H54 (cell line): ENCODE data around the gene WASHC4.
"Not testable (repeated sequence)": the region's sequence is repeated elsewhere in the genome, so short reads cannot be mapped to it uniquely, and the experiment has no call there.

ENCODE experiments used
- DNase-seq: peaks from one replicate; pipeline ENCODE4 v3.0.0; 2011; ENCODE audit warnings: low spot score, mixed read lengths; ENCODE audit not compliant: insufficient read length
- FAIRE-seq: peaks from 3 replicates; lab custom pipeline; 2011; peaks lifted over from hg19 to GRCh38; lab: Jason Lieb, UNC
- POLR2A ChIP-seq: IDR thresholded peaks from 2 replicates; pipeline ENCODE4 v1.6.1; 2011; ENCODE audit warnings: low read depth, mild to moderate bottlenecking, low read length

Gene WASHC4

GRCh38 chr12:105158876-105159275 is 51.3 kb downstream of the WASHC4 start:
- FAIRE-seq (no peak), DNase-seq (no peak)
- no peak for TF ChIP-seq POLR2A

DNA sequence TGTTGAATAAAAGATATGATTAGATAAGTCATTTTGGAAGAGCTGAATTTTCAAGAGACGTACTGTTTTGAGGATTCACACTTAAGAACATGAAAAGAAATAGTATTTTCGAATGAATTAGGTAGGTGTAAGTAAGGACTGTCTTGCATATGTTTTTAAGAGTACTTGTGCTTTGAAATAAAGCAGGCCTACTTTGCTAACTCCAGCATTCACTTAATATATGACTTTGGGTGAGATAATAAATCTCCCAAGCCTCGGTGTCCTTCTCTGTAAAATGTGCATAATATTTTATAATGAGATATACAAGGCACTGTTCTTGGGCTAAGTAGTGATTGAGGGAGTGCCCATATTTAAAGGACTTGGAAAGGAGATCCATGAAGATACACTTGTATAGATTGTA is 54.6 kb downstream of the WASHC4 start:
- TF ChIP-seq POLR2A, result no peak
- no peak for FAIRE-seq
- DNase-seq, result no peak

GRCh38 chr12:105164068-105164467 is 56.5 kb downstream of the WASHC4 start:
- FAIRE-seq (no peak), DNase-seq (no peak)
- no peak for TF ChIP-seq POLR2A

DNA sequence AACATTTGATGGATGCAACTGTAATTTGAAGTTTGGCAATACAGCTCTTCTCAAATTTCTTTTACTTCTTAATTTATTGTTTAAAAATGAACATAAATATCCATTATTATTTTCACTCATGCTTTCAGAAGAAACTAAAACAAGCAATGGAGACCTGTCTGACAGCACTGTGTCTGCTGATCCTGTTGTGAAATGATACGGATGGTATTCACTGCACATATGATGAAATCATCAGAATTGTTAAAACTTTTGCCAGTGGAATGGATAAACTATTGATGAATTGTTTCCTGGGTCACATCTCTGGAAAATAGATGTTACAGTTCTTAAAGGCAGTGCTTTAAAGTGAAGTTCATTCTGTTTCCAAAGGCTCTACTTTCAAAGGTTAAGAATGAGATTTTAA is 59.2 kb downstream of the WASHC4 start:
- TF ChIP-seq POLR2A, result no peak
- DNase-seq (no peak), FAIRE-seq (peak; percentile 41)

GRCh38 chr12:105167346-105167745 is 59.8 kb downstream of the WASHC4 start:
- FAIRE-seq (peak; percentile 30), DNase-seq (no peak)
- no peak for TF ChIP-seq POLR2A

GRCh38 chr12:105168006-105168405 is 60.5 kb downstream of the WASHC4 start:
- DNase-seq, result no peak
- TF ChIP-seq POLR2A, result no peak
- FAIRE-seq, result no peak

GRCh38 chr12:105170139-105170538 is 62.6 kb downstream of the WASHC4 start:
- FAIRE-seq, result no peak
- no peak for DNase-seq
- no peak for TF ChIP-seq POLR2A

- DNase-seq (no peak), FAIRE-seq (peak; percentile 58)
- TF ChIP-seq POLR2A, result no peak
Measured at GRCh38 chr12:105171691-105172436, 64.3 kb downstream of the WASHC4 start.

GRCh38 chr12:105175397-105175990 is 68.0 kb downstream of the WASHC4 start:
- DNase-seq (no peak), FAIRE-seq (no peak)
- no peak for TF ChIP-seq POLR2A

- FAIRE-seq, result no peak
- DNase-seq, result no peak
- no peak for TF ChIP-seq POLR2A
Measured at GRCh38 chr12:105177208-105177607, 69.7 kb downstream of the WASHC4 start.

GRCh38 chr12:105179114-105179513 is 71.6 kb downstream of the WASHC4 start:
- not testable (repeated sequence) for FAIRE-seq

DNA sequence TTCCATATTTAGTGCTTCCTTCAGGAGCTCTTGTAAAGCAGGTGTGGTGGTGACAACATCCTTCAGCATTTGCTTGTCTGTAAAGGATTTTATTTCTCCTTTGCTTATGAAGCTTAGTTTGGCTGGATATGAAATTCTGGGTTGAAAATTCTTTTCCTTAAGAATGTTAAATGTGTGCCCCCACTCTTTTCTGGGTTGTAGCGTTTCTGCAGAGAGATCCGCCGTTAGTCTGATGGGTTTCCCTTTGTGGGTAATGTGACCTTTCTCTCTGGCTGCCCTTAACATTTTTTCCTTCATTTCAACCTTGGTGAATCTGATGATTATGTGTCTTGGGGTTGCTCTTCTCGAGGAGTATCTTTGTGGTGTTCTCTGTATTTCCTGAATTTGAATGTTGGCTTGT is 75.9 kb downstream of the WASHC4 start:
- FAIRE-seq, DNase-seq: not testable (repeated sequence)

More at GRCh38 chr12:105179114-105179513, 71.6 kb downstream of the WASHC4 start:
- not testable (repeated sequence) for DNase-seq

- FAIRE-seq, DNase-seq: not testable (repeated sequence)
Measured at GRCh38 chr12:105183976-105184375, 76.4 kb downstream of the WASHC4 start.

GRCh38 chr12:105189293-105189692 is 81.8 kb downstream of the WASHC4 start:
- FAIRE-seq, result no peak

DNA sequence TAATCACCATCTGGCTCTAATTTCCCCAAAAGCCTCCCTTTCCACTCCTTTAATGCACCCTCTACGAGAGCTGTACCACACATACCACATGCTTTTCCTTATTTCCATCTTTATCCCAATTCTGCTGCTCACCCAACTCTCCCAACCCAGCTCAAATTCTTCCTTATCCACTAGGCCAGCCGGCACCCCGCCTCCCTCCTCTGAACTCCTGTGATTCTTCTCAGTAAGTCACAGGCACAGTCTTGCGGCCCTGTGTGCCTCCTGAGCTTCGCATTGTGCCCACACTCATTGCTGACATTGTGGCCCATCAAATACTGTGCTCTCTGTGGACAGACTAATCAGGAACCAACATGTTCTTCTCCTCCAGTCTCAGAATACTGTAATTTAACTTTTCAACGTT is 83.0 kb downstream of the WASHC4 start:
- no peak for DNase-seq
- no peak for TF ChIP-seq POLR2A
- FAIRE-seq, result no peak

More at GRCh38 chr12:105189293-105189692, 81.8 kb downstream of the WASHC4 start:
- no peak for TF ChIP-seq POLR2A
- DNase-seq, result no peak
